ENCODE results near the gene MUC20. TPM values are rescaled to one million over a fixed set of nuclear protein-coding genes. Genes with fewer than 3 reads are reported as not detected.

Gene MUC20
- total and polyA plus RNA-seq, 2 of the 8 experiments (the other 6 are each of a cell fraction or from before 2014, with no cell fraction given): 0.24 to 0.26 TPM

DNA sequence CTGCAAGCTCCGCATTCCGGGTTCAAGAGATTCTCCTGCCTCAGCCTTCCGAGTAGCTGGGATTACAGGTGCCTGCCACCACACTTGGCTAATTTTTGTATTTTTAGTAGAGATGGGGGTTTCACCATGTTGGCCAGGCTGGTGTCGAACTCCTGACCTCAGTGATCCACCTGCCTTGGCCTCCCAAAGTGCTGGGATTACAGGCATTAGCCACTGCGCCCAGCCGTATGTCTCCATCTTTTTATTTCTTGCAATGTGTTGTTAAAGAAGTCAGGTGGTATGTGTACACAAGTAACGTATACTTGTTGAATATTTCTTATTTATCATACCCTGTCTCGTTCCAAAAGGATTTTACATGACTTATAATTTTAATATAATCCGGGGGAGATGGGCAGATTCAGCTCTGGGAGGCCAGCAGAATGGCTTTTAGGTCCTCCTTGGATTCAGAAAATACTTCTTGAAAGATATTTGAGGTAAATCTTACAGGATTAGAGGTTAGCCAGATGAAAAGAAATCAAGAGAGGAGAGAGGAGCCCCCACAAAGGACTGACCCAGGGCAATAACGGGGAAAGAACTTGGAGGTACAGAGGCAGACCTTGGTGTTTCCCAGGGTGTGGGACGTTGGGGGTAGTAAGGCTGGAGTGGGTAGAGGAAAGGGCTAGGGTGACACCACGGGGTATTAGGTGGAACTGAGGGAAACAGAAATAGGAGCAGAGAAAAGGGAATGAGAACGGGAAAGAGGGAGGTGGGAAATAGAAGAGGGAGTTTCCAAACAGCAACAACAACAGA lies 27.2 kb upstream of the MUC20 start:
- Histone ChIP-seq H3K18ac (ENCODE audit: extremely low read depth, low read length) (no peak overlapping the region), H3K9me3 (ENCODE audit: insufficient read depth in 2 of 2, low read depth in 1 of 2, low read length in 1 of 2) (no peaks in the 10 kb centered on the region), H3K23ac (ENCODE audit: insufficient read length) (no peak overlapping the region), H3K36me3 (ENCODE audit: control insufficient read depth in 2 of 4, insufficient read depth in 4 of 4, low read length in 3 of 4) (peaks cover 0 to 8% (median 4%) of the 10 kb centered on the region in 4 experiments; a peak in 4 of 8 replicates), H3K4me1 (replicated peaks in 1 of 4; ENCODE audit: control insufficient read depth in 3 of 4, insufficient read depth in 4 of 4, low read length in 3 of 4) (peaks cover 8 to 21% (median 11%) of the 10 kb centered on the region in 4 experiments; a peak in 6 of 7 replicates), H2AK5ac (ENCODE audit: low read depth, low read length) (no peak overlapping the region), H3K56ac (replicated peaks; ENCODE audit: insufficient read length, low read depth, low read length) (no peak overlapping the region), H3K4me2 (ENCODE audit: insufficient read depth in 1 of 2, low read depth in 2 of 2, low read length in 2 of 2) (no peak overlapping the region), H2BK5ac (ENCODE audit: low read depth, low read length) (no peak overlapping the region), H3K27me3 (replicated peaks in 1 of 4; ENCODE audit: control insufficient read depth in 3 of 4, extremely low read depth in 1 of 4, insufficient read depth in 3 of 4, low read length in 3 of 4) (no peaks in the 10 kb centered on the region), H2BK15ac (ENCODE audit: low read length) (no peak overlapping the region), H2BK20ac (ENCODE audit: low read length) (no peak overlapping the region), H2BK120ac (replicated peaks; ENCODE audit: low read depth, low read length) (no peak overlapping the region), H4K5ac (ENCODE audit: insufficient read length, low read depth, low read length) (no peak overlapping the region), H3K4me3 (ENCODE audit: extremely low read depth in 1 of 4, insufficient read depth in 2 of 4, low read depth in 3 of 4, low read length in 4 of 4) (no peak overlapping the region), H4K91ac (replicated peaks; ENCODE audit: insufficient read length, low read length) (no peak overlapping the region), H4K8ac (ENCODE audit: extremely low read depth, insufficient read depth, low read length) (no peak overlapping the region), H3K4ac (replicated peaks; ENCODE audit: insufficient read length, low read depth, low read length) (no peak overlapping the region), H3K23me2 (ENCODE audit: low read depth, low read length) (no peaks in the 10 kb centered on the region), H3K79me1 (ENCODE audit: low read depth, low read length) (no peaks in the 10 kb centered on the region), H3K27ac (ENCODE audit: low read depth, low read length) (no peak overlapping the region), H2BK12ac (ENCODE audit: low read depth, low read length) (no peak overlapping the region), H2AFZ (ENCODE audit: low read length) (no peak overlapping the region), H3K79me2 (ENCODE audit: control insufficient read depth in 1 of 2, insufficient read depth in 2 of 2, low read length in 2 of 2) (no peaks in the 10 kb centered on the region), H3K14ac (ENCODE audit: insufficient read length) (no peak overlapping the region), H3K9ac (replicated peaks in 1 of 4; ENCODE audit: extremely low read depth in 1 of 4, low read depth in 3 of 4, low read length in 3 of 4) (no peak overlapping the region), H4K20me1 (replicated peaks in 1 of 2; ENCODE audit: control insufficient read depth in 1 of 2, insufficient read depth in 2 of 2, low read length in 2 of 2) (no peaks in the 10 kb centered on the region)
- CTCF ChIA-PET (ENCODE audit: partially characterized antibody): interaction anchor here (1.0 to 1.1 kb wide), 2 partner anchors 157 to 206 kb away, joined by 3 read pairs; no protein-coding TSS in a partner anchor
- FAIRE-seq (no peak), DNase-seq (ENCODE audit: low read depth in 1 of 2, low spot score in 2 of 2) (no peak)
- POLR2A ChIA-PET (ENCODE audit: partially characterized antibody): interaction anchor here (1.3 kb wide), 1 partner anchor 24 kb away, joined by 3 read pairs; no protein-coding TSS in a partner anchor
- 0 out of 4 replicates have a peak, but pooled peaks of 1 of the 2 experiments have one; percentile 3 for TF ChIP-seq RAD21 (IDR thresholded peaks at IDR 0.05 in 1 of 2, conservative IDR thresholded peaks at IDR 0.05 in 1 of 2; ENCODE audit: low read depth in 2 of 2, low read length in 2 of 2)
- no peak for TF ChIP-seq SP4 (IDR thresholded peaks at IDR 0.05; ENCODE audit: low read length)
- WGBS, 2 experiments (ENCODE audit: extremely low coverage in 1 of 2, insufficient coverage in 1 of 2, insufficient read length in 1 of 2, insufficient replicate concordance in 2 of 2, low coverage in 1 of 2, low lambda C conversion rate in 2 of 2, missing lambda C conversion rate in 1 of 2): 76% methylated on average over 13 of the region's 13 CpGs; no CpG with 5 or more reads in 1 of the 2 experiments

Measured in H1 (cell line).